Measurements from ENCODE around the gene ZFYVE16. TPM values are rescaled to one million over a fixed set of nuclear protein-coding genes. Genes with fewer than 3 reads are reported as not detected.

ZFYVE16 gene
- total and polyA plus RNA-seq, 2 of the 13 experiments (the other 11 are each of a cell fraction or from before 2014, with no cell fraction given), result 9.3 to 33.3 TPM

- no peak for TF ChIP-seq ZNF101 (CRISPR knock-in tag; IDR thresholded peaks at IDR 0.05; ENCODE audit: borderline replicate concordance, low read depth)
- no peak for TF ChIP-seq TAF15 (IDR thresholded peaks at IDR 0.05; ENCODE audit: low read depth, low read length, poor library complexity, severe bottlenecking)
- TF ChIP-seq, protein P1, sequence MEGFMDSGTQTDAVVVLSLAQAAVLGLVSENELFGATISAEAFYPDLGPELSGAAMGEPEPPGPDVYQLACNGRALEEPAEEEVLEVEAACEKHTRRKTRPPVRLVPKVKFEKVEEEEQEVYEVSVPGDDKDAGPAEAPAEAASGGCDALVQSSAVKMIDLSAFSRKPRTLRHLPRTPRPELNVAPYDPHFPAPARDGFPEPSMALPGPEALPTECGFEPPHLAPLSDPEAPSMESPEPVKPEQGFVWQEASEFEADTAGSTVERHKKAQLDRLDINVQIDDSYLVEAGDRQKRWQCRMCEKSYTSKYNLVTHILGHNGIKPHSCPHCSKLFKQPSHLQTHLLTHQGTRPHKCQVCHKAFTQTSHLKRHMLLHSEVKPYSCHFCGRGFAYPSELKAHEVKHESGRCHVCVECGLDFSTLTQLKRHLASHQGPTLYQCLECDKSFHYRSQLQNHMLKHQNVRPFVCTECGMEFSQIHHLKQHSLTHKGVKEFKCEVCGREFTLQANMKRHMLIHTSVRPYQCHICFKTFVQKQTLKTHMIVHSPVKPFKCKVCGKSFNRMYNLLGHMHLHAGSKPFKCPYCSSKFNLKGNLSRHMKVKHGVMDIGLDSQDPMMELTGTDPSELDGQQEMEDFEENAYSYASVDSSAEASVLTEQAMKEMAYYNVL (CRISPR knock-in tag; IDR thresholded peaks at IDR 0.05; ENCODE audit: borderline replicate concordance), result no peak
- TF ChIP-seq GABPA (IDR thresholded peaks at IDR 0.05; ENCODE audit: low read depth, low read length), result no peak
- no peak for TF ChIP-seq GABPA (CRISPR knock-in tag; IDR thresholded peaks at IDR 0.05; ENCODE audit: low read depth)
- no peak for TF ChIP-seq ZNF547 (CRISPR knock-in tag; IDR thresholded peaks at IDR 0.05)
- 0 out of 2 replicates have a peak, but pooled peaks have one; percentile 27 for TF ChIP-seq ZNF564 (CRISPR knock-in tag; IDR thresholded peaks at IDR 0.05)
- no peak for TF ChIP-seq ZNF598 (CRISPR knock-in tag; IDR thresholded peaks at IDR 0.05; ENCODE audit: borderline replicate concordance)
- TF ChIP-seq ZNF816 (CRISPR knock-in tag; IDR thresholded peaks at IDR 0.05; ENCODE audit: borderline replicate concordance), result no peak
- no peak for TF ChIP-seq ZNF567 (CRISPR knock-in tag; IDR thresholded peaks at IDR 0.05; ENCODE audit: borderline replicate concordance)
- TF ChIP-seq, protein P2, sequence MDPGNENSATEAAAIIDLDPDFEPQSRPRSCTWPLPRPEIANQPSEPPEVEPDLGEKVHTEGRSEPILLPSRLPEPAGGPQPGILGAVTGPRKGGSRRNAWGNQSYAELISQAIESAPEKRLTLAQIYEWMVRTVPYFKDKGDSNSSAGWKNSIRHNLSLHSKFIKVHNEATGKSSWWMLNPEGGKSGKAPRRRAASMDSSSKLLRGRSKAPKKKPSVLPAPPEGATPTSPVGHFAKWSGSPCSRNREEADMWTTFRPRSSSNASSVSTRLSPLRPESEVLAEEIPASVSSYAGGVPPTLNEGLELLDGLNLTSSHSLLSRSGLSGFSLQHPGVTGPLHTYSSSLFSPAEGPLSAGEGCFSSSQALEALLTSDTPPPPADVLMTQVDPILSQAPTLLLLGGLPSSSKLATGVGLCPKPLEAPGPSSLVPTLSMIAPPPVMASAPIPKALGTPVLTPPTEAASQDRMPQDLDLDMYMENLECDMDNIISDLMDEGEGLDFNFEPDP (CRISPR knock-in tag; conservative IDR thresholded peaks at IDR 0.05), result no peak
- TF ChIP-seq ZMAT5 (CRISPR knock-in tag; IDR thresholded peaks at IDR 0.05; ENCODE audit: borderline replicate concordance, low read depth), result no peak
- TF ChIP-seq RBM22 (optimal IDR thresholded peaks at IDR 0.05; ENCODE audit: low read length), result no peak
- TF ChIP-seq ZNF703 (CRISPR knock-in tag; IDR thresholded peaks at IDR 0.05; ENCODE audit: borderline replicate concordance), result no peak
- TF ChIP-seq KDM6A (CRISPR knock-in tag; IDR thresholded peaks at IDR 0.05; ENCODE audit: low read depth), result no peak
- no peak for TF ChIP-seq ZNF7 (CRISPR knock-in tag; IDR thresholded peaks at IDR 0.05)
- TF ChIP-seq, protein P3, sequence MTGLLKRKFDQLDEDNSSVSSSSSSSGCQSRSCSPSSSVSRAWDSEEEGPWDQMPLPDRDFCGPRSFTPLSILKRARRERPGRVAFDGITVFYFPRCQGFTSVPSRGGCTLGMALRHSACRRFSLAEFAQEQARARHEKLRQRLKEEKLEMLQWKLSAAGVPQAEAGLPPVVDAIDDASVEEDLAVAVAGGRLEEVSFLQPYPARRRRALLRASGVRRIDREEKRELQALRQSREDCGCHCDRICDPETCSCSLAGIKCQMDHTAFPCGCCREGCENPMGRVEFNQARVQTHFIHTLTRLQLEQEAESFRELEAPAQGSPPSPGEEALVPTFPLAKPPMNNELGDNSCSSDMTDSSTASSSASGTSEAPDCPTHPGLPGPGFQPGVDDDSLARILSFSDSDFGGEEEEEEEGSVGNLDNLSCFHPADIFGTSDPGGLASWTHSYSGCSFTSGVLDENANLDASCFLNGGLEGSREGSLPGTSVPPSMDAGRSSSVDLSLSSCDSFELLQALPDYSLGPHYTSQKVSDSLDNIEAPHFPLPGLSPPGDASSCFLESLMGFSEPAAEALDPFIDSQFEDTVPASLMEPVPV (CRISPR knock-in tag; IDR thresholded peaks at IDR 0.05), result no peak
- TF ChIP-seq THYN1 (CRISPR knock-in tag; IDR thresholded peaks at IDR 0.05; ENCODE audit: borderline replicate concordance, low read depth), result no peak
- TF ChIP-seq ZFP82 (CRISPR knock-in tag; IDR thresholded peaks at IDR 0.05; ENCODE audit: borderline replicate concordance), result no peak
- no peak for TF ChIP-seq ASH2L (IDR thresholded peaks at IDR 0.05; ENCODE audit: insufficient read length, low read depth, low read length)
- no peak for TF ChIP-seq THAP8 (CRISPR knock-in tag; IDR thresholded peaks at IDR 0.05; ENCODE audit: borderline replicate concordance)
- TF ChIP-seq SP1 (IDR thresholded peaks at IDR 0.05), result no peak
- TF ChIP-seq SP1 (CRISPR knock-in tag; IDR thresholded peaks at IDR 0.05), result no peak
- TF ChIP-seq DRAP1 (CRISPR knock-in tag; IDR thresholded peaks at IDR 0.05), result no peak
- no peak for TF ChIP-seq MZF1 (CRISPR knock-in tag; IDR thresholded peaks at IDR 0.05; ENCODE audit: borderline replicate concordance)
Measured at GRCh38 chr5:80474929-80475328, 67.1 kb downstream of the ZFYVE16 start (continued).
